Endothelial cell (in vitro differentiated cells): Measurements from ENCODE around the gene ST6GAL1. TPM values are rescaled to one million over a fixed set of nuclear protein-coding genes. Genes with fewer than 3 reads are reported as not detected.
"Not testable (repeated sequence)": the region's sequence is repeated elsewhere in the genome, so short reads cannot be mapped to it uniquely, and the experiment has no call there.

Source experiments
- DNase-seq: peaks from one replicate; pipeline ENCODE4 v3.0.0; 2021; ENCODE audit warnings: low spot score
- H3K27ac Mint-ChIP-seq: one replicate; pipeline ENCODE4 v1.8.0; 2021; ENCODE audit warnings: mixed read lengths, inconsistent platforms; ENCODE audit not compliant: unreplicated experiment
- H3K27me3 Mint-ChIP-seq: one replicate; pipeline ENCODE4 v1.8.0; 2021; ENCODE audit warnings: mild to moderate bottlenecking, moderate library complexity, mixed read lengths, inconsistent platforms; ENCODE audit not compliant: unreplicated experiment
- H3K36me3 Mint-ChIP-seq: one replicate; pipeline ENCODE4 v1.8.0; 2021; ENCODE audit warnings: mild to moderate bottlenecking, low read depth, mixed read lengths, inconsistent platforms; ENCODE audit not compliant: unreplicated experiment
- H3K4me1 Mint-ChIP-seq: one replicate; pipeline ENCODE4 v1.8.0; 2021; ENCODE audit warnings: mild to moderate bottlenecking, mixed read lengths, inconsistent platforms; ENCODE audit not compliant: unreplicated experiment
- H3K4me3 Mint-ChIP-seq: one replicate; pipeline ENCODE4 v1.8.0; 2021; ENCODE audit warnings: mild to moderate bottlenecking, mixed read lengths, inconsistent platforms; ENCODE audit not compliant: unreplicated experiment
- H3K9me3 Mint-ChIP-seq: one replicate; pipeline ENCODE4 v1.8.0; 2021; ENCODE audit warnings: mixed read lengths, inconsistent platforms; ENCODE audit not compliant: unreplicated experiment
- CTCF ChIP-seq: fragments of 200-600 bp; sonication (generic); IDR thresholded peaks from one replicate; pipeline ENCODE4 v1.5.0; 2021; ENCODE audit warnings: antibody characterized with exemption; ENCODE audit not compliant: unreplicated experiment
- long read RNA-seq: library from polyadenylated mRNA; unstranded; transcript quantifications from one replicate; pipeline ENCODE4 v2.0.0, GENCODE V29; 2020; ENCODE audit not compliant: unreplicated experiment
- total RNA-seq: library from RNA; stranded (reverse); fragmentation: NEBNext Ultra II Directional; extraction: Animal tissue kit (Norgen Biotek cat#: 25700); gene quantifications from one replicate; pipeline ENCODE4 v1.2.1, GENCODE V29; 2021; ENCODE audit not compliant: unreplicated experiment

ST6GAL1 gene, protein sequence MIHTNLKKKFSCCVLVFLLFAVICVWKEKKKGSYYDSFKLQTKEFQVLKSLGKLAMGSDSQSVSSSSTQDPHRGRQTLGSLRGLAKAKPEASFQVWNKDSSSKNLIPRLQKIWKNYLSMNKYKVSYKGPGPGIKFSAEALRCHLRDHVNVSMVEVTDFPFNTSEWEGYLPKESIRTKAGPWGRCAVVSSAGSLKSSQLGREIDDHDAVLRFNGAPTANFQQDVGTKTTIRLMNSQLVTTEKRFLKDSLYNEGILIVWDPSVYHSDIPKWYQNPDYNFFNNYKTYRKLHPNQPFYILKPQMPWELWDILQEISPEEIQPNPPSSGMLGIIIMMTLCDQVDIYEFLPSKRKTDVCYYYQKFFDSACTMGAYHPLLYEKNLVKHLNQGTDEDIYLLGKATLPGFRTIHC
- 82.4 TPM for total RNA-seq
- long read RNA-seq, full-length matches to known transcripts = 2 of 8 reads
- long read RNA-seq, partial matches to known transcripts = 0 of 8 reads
- long read RNA-seq, other reads (novel, unspliced or antisense) = 6 of 8 reads

GRCh38 chr3:186930143-186930640 is at the start of gene ST6GAL1:
Gene ST6GAL1, plus strand, starts transcription at chr3:186930526. Its CDS starts 112,178 bp downstream, at chr3:187042704.
- peak within 1 kb of the TSS; percentile 98 for H3K4me3 Mint-ChIP-seq
- peaks cover 6% of the 10 kb centered on the region for H3K27me3 Mint-ChIP-seq
- TF ChIP-seq CTCF = peak; percentile 60
- peaks cover 31% of the 10 kb centered on the region for H3K4me1 Mint-ChIP-seq
- H3K36me3 Mint-ChIP-seq = peaks cover 7% of the 10 kb centered on the region
- peak; percentile 74 for DNase-seq
- peak within 1 kb of the TSS; percentile 89 for H3K27ac Mint-ChIP-seq
- H3K9me3 Mint-ChIP-seq = no peaks in the 10 kb centered on the region

DNA sequence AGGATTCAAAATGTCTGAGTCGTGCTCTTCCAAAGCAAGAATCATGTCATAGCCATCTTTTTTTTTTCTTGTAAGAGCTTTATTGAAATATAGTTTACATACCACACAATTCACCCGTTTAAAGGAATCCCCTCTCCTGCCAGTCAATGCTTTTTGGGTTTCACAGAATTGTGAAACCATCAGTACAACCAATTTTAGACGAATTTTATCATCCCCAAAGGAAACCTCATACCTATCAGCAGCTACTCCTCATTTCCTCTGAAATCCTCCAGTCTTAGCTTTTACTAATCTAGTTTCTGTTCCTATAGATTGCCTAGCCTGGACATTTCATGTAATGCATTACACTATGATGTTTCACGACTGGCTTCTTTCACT is 48.2 kb upstream of the ST6GAL1 start:
- Mint-ChIP-seq H3K4me3 (no peak overlapping the region), H3K9me3 (no peaks in the 10 kb centered on the region), H3K36me3 (no peaks in the 10 kb centered on the region), H3K4me1 (peaks cover 6% of the 10 kb centered on the region), H3K27ac (no peak overlapping the region), H3K27me3 (peaks cover 2% of the 10 kb centered on the region)
- no peak for TF ChIP-seq CTCF
- no peak for DNase-seq

- no peak overlapping the region for H3K27ac Mint-ChIP-seq
- no peaks in the 10 kb centered on the region for H3K36me3 Mint-ChIP-seq
- H3K4me3 Mint-ChIP-seq = no peak overlapping the region
- no peaks in the 10 kb centered on the region for H3K9me3 Mint-ChIP-seq
- TF ChIP-seq CTCF = no peak
- peaks cover 9% of the 10 kb centered on the region for H3K4me1 Mint-ChIP-seq
- peaks cover 2% of the 10 kb centered on the region for H3K27me3 Mint-ChIP-seq
- no peak for DNase-seq
Observed at GRCh38 chr3:186882881-186883685, 47.2 kb upstream of the ST6GAL1 start.

GRCh38 chr3:186883686-186884058 is 46.7 kb upstream of the ST6GAL1 start:
- no peak for DNase-seq
- TF ChIP-seq CTCF = no peak
- Mint-ChIP-seq H3K27ac (no peak overlapping the region), H3K9me3 (no peaks in the 10 kb centered on the region), H3K4me3 (no peak overlapping the region), H3K4me1 (peaks cover 13% of the 10 kb centered on the region), H3K36me3 (no peaks in the 10 kb centered on the region), H3K27me3 (peaks cover 2% of the 10 kb centered on the region)

DNA sequence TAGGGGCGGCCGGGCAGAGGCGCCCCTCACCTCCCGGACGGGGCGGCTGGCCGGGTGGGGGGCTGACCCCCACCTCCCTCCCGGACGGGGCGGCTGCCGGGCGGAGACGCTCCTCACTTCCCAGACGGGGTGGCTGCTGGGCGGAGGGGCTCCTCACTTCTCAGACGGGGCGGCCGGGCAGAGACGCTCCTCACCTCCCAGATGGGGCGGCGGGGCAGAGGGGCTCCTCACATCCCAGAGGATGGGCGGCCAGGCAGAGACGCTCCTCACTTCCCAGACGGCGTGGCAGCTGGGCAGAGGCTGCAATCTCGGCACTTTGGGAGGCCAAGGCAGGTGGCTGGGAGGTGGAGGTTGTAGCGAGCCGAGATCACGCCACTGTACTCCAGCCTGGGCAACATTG is 45.5 kb upstream of the ST6GAL1 start:
- not testable (repeated sequence) for H3K4me3 Mint-ChIP-seq, H3K36me3 Mint-ChIP-seq, DNase-seq, H3K27ac Mint-ChIP-seq, H3K27me3 Mint-ChIP-seq, H3K9me3 Mint-ChIP-seq
- H3K4me1 Mint-ChIP-seq = peaks cover 19% of the 10 kb centered on the region
